Purkinje cell (primary cell): ENCODE measurements around the gene BCL2L14. TPM values are rescaled to one million over a fixed set of nuclear protein-coding genes. Genes with fewer than 3 reads are reported as not detected.

Experiments
- polyA plus RNA-seq: library from polyadenylated mRNA; unstranded; fragments of >200 nt; fragmentation: Nextera tagmentation; gene quantifications from 2 replicates; pipeline ENCODE4 v1.2.1, GENCODE V29; 2014

BCL2L14 gene
- 0.30 TPM in 1 of 2 replicates, not detected in the other for polyA plus RNA-seq

GRCh38 chr12:12070674-12071656, at the start of gene BCL2L14:
BCL2L14 (plus strand) TSS chr12:12070939; CDS start chr12:12079306, 8,367 bp downstream.

Other genes with a start within 250 kb of the BCL2L14 start
- 2.9 and 6.2 TPM in 2 replicates for gene LRP6, start 196.1 kb downstream of the BCL2L14 start, polyA plus RNA-seq